Tongue (tissue), 2 donors: ENCODE measurements around the gene WDR45B. TPM values are rescaled to one million over a fixed set of nuclear protein-coding genes. Genes with fewer than 3 reads are reported as not detected.
A peak's percentile ranks its signal among the peaks of the same experiment; 100 is the strongest.

Experiments used
- DNase-seq: peaks from one replicate; pipeline ENCODE4 v3.0.0-alpha.2; 2015
- total RNA-seq: library from RNA; depleted of rRNA; stranded (reverse); fragments of >200 nt; gene quantifications from one replicate; pipeline ENCODE4 v1.2.3, GENCODE V29; 2014

WDR45B gene
- total RNA-seq, 1 donor from 2014 or later, result 60.1 TPM

DNA sequence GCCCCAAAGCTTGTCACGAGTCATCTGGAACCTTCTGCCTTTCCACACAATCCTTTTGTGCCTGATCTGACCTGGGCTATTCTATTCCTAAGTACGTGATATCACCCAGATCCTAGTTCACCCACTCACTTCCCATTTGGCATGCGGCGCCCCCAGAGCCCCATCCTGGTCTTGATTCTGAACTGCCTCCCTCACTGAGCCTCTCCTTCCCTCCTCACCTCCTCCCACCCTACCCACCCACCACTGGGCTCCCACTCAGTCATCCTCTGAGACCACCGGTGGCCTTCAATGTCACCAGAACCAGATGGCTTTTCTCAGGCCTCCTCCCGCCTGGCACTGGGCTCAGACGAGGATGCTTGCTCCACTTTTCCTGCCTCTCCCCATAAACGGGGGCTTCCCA, 18.5 kb downstream of the WDR45B start:
- no peak for DNase-seq

GRCh38 chr17:82627405-82627804, 20.8 kb downstream of the WDR45B start:
- DNase-seq, result no peak

GRCh38 chr17:82623707-82624106, 24.5 kb downstream of the WDR45B start:
- DNase-seq, result no peak

DNA sequence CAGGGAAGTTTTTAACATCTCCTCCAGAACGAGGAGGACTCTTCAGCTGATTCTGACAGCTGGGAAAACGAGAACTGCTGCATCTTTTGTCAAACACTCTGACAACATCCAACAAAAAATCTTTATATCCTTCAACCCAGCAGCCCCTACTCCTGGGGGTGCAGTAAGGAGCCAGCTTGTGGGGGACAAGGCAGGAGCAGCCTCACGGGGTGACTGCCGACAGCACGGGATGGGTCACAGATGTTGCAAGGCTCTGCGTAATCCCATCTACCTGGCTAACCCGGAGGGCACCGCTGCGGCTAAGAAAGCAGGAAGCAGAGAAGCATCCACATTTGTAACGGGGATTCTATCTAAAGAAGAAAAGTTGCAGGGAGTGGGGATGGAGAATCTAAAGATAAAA, 28.6 kb downstream of the WDR45B start:
- DNase-seq, result no peak

DNA sequence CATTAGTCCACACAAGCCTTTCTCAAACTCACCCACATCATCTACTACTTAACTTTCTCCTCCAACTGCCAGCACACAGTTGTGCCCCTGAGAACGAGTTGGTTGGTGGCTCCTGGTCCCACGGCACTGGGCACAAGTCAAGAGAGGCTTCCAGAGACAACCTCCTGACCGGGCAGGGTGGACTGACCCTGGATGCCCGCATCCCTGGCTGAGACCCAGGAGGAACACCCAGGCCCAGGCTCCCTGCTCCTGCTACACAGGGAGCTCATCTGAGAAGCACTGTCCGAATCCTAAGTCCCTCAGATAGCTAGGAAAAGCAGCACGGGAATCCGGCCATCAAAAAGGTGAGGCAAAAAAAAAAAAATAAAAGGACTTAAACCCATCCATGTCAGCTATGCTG, 29.0 kb downstream of the WDR45B start:
- DNase-seq, result no peak

GRCh38 chr17:82616021-82616711, 32.1 kb downstream of the WDR45B start:
- DNase-seq, result peak; percentile 56

- DNase-seq, result no peak
Observed at GRCh38 chr17:82615084-82616020, 32.9 kb downstream of the WDR45B start.

DNA sequence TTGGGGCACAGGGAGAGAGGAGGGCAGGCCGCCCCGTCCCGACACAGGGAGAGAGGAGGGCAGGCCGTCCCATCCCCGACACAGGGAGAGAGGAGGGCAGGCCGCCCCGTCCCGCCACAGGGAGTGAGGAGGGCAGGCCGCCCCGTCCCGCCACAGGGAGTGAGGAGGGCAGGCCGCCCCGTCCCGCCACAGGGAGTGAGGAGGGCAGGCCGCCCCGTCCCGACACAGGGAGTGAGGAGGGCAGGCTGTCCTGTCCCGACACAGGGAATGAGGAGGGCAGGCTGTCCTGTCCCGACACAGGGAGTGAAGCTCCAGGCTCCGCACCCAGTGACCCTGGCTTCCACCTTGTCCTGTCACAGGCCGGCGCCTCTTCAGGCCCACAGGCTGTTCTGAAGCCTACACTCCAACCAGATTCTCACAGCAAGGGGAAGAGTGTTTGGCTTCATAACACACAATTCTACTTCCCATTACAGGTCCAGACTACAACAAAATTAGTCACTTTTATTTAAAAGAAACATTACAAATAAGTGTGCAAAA, 34.1 kb downstream of the WDR45B start:
- no peak for DNase-seq

DNA sequence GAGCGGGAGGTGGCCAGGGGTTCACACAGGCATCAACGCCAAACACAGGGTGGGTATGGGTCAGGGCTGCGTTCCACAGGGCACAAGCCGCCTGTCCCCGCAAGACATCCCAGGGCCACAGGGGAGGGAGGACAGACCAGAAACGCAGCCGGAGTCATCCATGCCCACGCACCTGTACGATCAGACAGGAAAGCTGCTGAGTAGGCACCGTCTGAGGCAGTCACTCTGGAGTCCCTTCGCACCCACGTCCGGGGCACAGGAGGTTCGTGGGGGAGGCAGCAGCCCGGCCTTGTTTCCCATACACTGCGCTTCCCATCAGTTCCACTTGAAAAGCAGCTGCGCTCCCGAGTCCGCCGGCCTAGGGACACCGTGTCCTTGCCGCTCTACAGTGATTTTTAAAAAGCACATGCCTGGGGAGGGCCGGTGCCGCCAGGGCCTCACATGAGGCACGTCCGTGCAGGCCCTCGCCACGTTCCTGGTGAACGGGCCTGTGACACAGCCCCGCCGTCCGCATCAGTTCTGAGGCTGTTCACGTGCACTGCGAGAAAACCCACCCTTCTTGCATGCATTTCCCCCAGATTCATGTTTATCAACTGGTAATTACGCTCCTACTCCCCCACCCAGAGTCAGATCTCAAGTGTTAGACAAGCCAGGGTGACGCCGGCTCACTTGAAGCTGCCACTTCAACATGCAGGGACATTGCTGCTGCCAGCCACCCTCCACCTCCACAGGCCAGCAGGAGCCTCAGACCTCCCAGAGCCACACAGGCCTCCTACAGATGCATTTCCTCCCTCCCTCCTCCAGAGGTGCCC, 34.8 kb downstream of the WDR45B start:
- DNase-seq, result peak; percentile 64

- peak; percentile 86 for DNase-seq
Observed at GRCh38 chr17:82611140-82612058, 36.8 kb downstream of the WDR45B start.

DNA sequence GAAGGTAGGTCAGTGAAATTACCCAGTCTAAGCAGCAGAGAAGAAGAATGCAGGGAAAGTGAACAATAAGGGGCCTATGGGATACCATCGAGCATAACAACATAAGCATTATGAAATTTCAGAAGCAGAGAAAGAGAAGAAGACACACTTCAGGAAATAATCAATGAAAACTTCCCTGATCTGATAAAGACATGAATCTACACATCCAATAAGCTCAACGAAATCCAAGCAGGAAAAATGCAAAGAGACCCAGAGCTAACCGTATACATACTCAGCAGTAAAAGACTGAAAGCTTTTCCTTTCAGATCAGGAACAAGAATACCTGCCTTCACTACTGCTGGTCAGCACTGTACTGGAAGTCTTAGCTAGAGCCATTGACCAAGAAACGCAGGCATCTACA, 38.6 kb downstream of the WDR45B start:
- no peak for DNase-seq

- no peak for DNase-seq
Observed at GRCh38 chr17:82608816-82609215, 39.4 kb downstream of the WDR45B start.

- no peak for DNase-seq
Observed at GRCh38 chr17:82605939-82606600, 42.2 kb downstream of the WDR45B start.

GRCh38 chr17:82604532-82604931, 43.7 kb downstream of the WDR45B start:
- no peak for DNase-seq

GRCh38 chr17:82603981-82604448, 44.2 kb downstream of the WDR45B start:
- DNase-seq, result peak; percentile 82

- peak; percentile 41 for DNase-seq
Observed at GRCh38 chr17:82602986-82603710, 45.1 kb downstream of the WDR45B start.

- no peak for DNase-seq
Observed at GRCh38 chr17:82602487-82602886, 45.8 kb downstream of the WDR45B start.

GRCh38 chr17:82601447-82602000, 46.7 kb downstream of the WDR45B start:
- no peak for DNase-seq

- DNase-seq, result no peak
Observed at GRCh38 chr17:82600731-82601446, 47.4 kb downstream of the WDR45B start.
